Smooth muscle cell (in vitro differentiated cells): ENCODE data around the gene TRAF5. TPM values are rescaled to one million over a fixed set of nuclear protein-coding genes. Genes with fewer than 3 reads are reported as not detected.

Source experiments
- DNase-seq: peaks from one replicate; lab custom pipeline; 2025; ENCODE audit not compliant: unreplicated experiment; lab: John Stamatoyannopoulos, UW
- H2AFZ ChIP-seq: fragments of 200-600 bp; sonication (generic); 2 replicates; pipeline ENCODE4 v1.6.0; 2016; ENCODE audit warnings: antibody characterized with exemption, low read depth, mild to moderate bottlenecking
- H3F3A ChIP-seq: fragments of 200-600 bp; sonication (generic); 2 replicates; pipeline ENCODE4 v1.6.0; 2017; ENCODE audit warnings: antibody characterized with exemption, low read depth
- H3K27ac ChIP-seq: fragments of 200-600 bp; sonication (generic); 2 replicates; pipeline ENCODE4 v1.5.1; 2016; ENCODE audit warnings: low read depth, mild to moderate bottlenecking
- H3K27me3 ChIP-seq: fragments of 200-600 bp; sonication (generic); 2 replicates; pipeline ENCODE4 v1.6.1; 2016; ENCODE audit warnings: low read depth, mild to moderate bottlenecking
- H3K36me3 ChIP-seq: fragments of 200-600 bp; sonication (generic); 2 replicates; pipeline ENCODE4 v1.5.1; 2016; ENCODE audit warnings: low read depth
- H3K4me1 ChIP-seq: fragments of 200-600 bp; sonication (generic); 2 replicates; pipeline ENCODE4 v1.5.1; 2016; ENCODE audit warnings: low read depth
- H3K4me2 ChIP-seq: fragments of 200-600 bp; sonication (generic); 2 replicates; pipeline ENCODE4 v1.6.0; 2016; ENCODE audit warnings: mild to moderate bottlenecking
- H3K4me3 ChIP-seq: fragments of 200-600 bp; sonication (generic); 2 replicates; pipeline ENCODE4 v1.5.1; 2016; ENCODE audit warnings: mild to moderate bottlenecking
- H3K79me2 ChIP-seq: fragments of 200-600 bp; sonication (generic); 2 replicates; pipeline ENCODE4 v1.6.0; 2016; ENCODE audit warnings: low read depth, mild to moderate bottlenecking
- H3K9ac ChIP-seq: fragments of 200-600 bp; sonication (generic); 2 replicates; pipeline ENCODE4 v1.6.0; 2016; ENCODE audit warnings: low read depth
- H3K9me3 ChIP-seq: fragments of 200-600 bp; sonication (generic); replicated peaks from 2 replicates; pipeline ENCODE4 v1.5.1; 2016; ENCODE audit warnings: low read depth
- H4K20me1 ChIP-seq: fragments of 200-600 bp; sonication (generic); 2 replicates; pipeline ENCODE4 v1.6.0; 2016; ENCODE audit warnings: low read depth
- WGBS: methylation state at CpG from one replicate; pipeline ENCODE4 v1.1.7; 2016; ENCODE audit warnings: low lambda C conversion rate; 5-methylcytosine and 5-hydroxymethylcytosine counted together
- polyA plus RNA-seq: library from polyadenylated mRNA; unstranded; fragments of >200 nt; fragmentation: Nextera tagmentation; extraction: Ambion mirVana; gene quantifications from 2 replicates; pipeline ENCODE4 v1.2.1, GENCODE V29; 2016
- total RNA-seq: library from RNA; depleted of rRNA; stranded (reverse); fragments of >200 nt; gene quantifications from 2 replicates; pipeline ENCODE4 v1.2.3, GENCODE V29; 2014
- TF ChIP-seq, protein P1 (sequence below): fragments of 200-600 bp; sonication (generic); IDR thresholded peaks from 2 replicates; pipeline ENCODE4 v1.5.1; 2017; ENCODE audit warnings: borderline replicate concordance, mild to moderate bottlenecking, antibody characterized with exemption; ENCODE audit not compliant: insufficient read depth, poor library complexity, severe bottlenecking

Gene TRAF5
- total and polyA plus RNA-seq, 2 experiments from 2014 or later = 6.1 to 15.0 TPM

DNA sequence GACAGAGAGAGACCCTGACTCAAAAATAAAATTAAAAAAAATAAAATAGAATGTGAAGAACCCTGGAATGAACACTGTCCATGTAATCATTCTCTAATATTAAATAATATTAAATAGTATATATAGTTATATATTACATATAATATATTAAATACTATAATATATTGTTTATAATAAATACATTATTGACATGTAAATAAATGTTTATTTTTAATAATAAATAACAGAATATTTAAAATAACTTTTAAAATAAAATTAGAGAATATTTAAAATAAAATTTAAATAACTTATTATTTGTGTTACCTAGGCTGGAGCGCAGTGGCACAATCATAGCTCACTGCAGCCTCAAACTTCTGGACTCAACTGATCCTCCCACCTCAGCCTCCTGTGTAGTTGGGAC lies 32.1 kb downstream of the TRAF5 start:
- WGBS = 100% methylated on average over 1 of the region's 1 CpG
- Histone ChIP-seq H3K27me3 (no peaks in the 10 kb centered on the region), H3K4me3 (no peak overlapping the region), H3K4me2 (no peak overlapping the region), H3K4me1 (no peaks in the 10 kb centered on the region), H4K20me1 (peaks cover 21% of the 10 kb centered on the region), H3K9me3 (no peaks in the 10 kb centered on the region), H3K9ac (no peak overlapping the region), H3K79me2 (peaks cover 6% of the 10 kb centered on the region), H3F3A (no peaks in the 10 kb centered on the region), H2AFZ (no peak overlapping the region), H3K27ac (no peak overlapping the region), H3K36me3 (peaks cover 4% of the 10 kb centered on the region)
- TF ChIP-seq, protein P1, sequence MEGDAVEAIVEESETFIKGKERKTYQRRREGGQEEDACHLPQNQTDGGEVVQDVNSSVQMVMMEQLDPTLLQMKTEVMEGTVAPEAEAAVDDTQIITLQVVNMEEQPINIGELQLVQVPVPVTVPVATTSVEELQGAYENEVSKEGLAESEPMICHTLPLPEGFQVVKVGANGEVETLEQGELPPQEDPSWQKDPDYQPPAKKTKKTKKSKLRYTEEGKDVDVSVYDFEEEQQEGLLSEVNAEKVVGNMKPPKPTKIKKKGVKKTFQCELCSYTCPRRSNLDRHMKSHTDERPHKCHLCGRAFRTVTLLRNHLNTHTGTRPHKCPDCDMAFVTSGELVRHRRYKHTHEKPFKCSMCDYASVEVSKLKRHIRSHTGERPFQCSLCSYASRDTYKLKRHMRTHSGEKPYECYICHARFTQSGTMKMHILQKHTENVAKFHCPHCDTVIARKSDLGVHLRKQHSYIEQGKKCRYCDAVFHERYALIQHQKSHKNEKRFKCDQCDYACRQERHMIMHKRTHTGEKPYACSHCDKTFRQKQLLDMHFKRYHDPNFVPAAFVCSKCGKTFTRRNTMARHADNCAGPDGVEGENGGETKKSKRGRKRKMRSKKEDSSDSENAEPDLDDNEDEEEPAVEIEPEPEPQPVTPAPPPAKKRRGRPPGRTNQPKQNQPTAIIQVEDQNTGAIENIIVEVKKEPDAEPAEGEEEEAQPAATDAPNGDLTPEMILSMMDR = no peak
- DNase-seq = no peak

DNA sequence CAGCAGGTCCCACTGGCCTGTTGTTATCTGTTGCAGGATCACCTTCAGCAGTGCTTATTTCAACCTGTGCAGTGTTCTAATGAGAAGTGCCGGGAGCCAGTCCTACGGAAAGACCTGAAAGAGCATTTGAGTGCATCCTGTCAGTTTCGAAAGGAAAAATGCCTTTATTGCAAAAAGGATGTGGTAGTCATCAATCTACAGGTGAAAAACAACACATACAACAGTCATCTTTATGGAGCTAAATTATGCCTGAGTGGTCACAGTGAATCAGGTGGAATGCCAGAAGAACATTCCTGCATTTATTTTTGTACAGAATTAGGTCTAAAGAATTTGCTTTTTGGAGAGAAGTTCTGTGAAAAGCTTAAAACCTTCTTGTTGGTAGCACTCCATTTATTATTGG lies 33.2 kb downstream of the TRAF5 start:
- Histone ChIP-seq H3K27ac (no peak overlapping the region), H3K4me3 (no peak overlapping the region), H3K9ac (no peak overlapping the region), H3K27me3 (no peaks in the 10 kb centered on the region), H3F3A (no peaks in the 10 kb centered on the region), H3K36me3 (peaks cover 4% of the 10 kb centered on the region), H3K4me2 (no peak overlapping the region), H3K4me1 (no peaks in the 10 kb centered on the region), H3K79me2 (peaks cover under 1% of the 10 kb centered on the region), H3K9me3 (no peaks in the 10 kb centered on the region), H4K20me1 (peaks cover 20% of the 10 kb centered on the region), H2AFZ (no peak overlapping the region)
- TF ChIP-seq, protein P1 = no peak
- 76% methylated on average over 3 of the region's 3 CpGs for WGBS
- DNase-seq = no peak

DNA sequence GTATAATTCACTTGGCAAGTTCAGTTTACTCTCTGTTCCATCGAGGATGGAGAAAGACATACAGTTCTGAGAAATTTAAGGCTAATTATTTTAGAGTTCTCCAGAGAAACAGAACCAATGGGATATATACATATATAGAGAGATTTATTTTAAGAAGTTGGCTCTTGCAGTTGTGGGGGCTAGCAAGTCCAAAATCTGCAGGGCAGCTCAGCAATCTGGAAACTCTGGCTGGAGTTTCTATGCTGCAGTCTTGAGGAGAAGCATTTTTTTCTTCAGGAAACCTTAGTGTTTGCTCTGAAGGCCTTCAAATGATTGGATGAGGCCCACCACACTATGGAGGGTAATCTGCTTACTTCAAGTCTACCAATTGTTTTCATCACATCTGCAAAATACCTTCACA lies 34.6 kb downstream of the TRAF5 start:
- WGBS = 86% methylated on average over 1 of the region's 1 CpG

DNA sequence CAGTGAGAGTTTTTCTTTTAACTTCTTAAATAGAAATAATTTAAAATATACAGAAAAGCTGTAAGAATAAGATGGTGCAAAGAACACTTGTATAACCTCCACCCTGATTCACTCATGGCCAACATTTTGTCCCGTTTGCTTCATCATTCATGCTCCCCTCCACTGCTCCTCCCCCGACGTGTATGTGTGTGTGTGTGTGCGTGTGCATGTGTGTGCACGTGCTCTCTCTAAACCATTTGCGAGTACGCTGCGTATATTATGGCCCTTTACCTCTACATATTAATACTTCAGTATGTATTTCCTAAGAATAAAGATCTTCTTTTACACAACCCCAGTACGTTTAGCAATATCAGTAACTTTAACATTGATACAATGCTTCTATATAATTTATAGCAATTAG lies 43.0 kb downstream of the TRAF5 start:
- no peak for DNase-seq
- H3K9me3 ChIP-seq = no peaks in the 10 kb centered on the region
- TF ChIP-seq, protein P1 = no peak
- H4K20me1 ChIP-seq = no peaks in the 10 kb centered on the region
- no peak overlapping the region for H2AFZ ChIP-seq
- H3K4me2 ChIP-seq = no peak overlapping the region
- H3K4me3 ChIP-seq = no peak overlapping the region
- H3K4me1 ChIP-seq = no peaks in the 10 kb centered on the region
- H3F3A ChIP-seq = no peaks in the 10 kb centered on the region
- H3K79me2 ChIP-seq = no peaks in the 10 kb centered on the region
- H3K9ac ChIP-seq = no peak overlapping the region
- H3K36me3 ChIP-seq = peaks cover 4% of the 10 kb centered on the region
- H3K27ac ChIP-seq = no peak overlapping the region
- no peaks in the 10 kb centered on the region for H3K27me3 ChIP-seq
- WGBS = 93% methylated on average over 9 of the region's 9 CpGs

More for the DNA sequence above, 34.6 kb downstream of the TRAF5 start:
- H3K4me1 ChIP-seq = no peaks in the 10 kb centered on the region
- no peaks in the 10 kb centered on the region for H3F3A ChIP-seq
- no peak overlapping the region for H2AFZ ChIP-seq
- H3K4me3 ChIP-seq = no peak overlapping the region
- no peak overlapping the region for H3K27ac ChIP-seq
- TF ChIP-seq, protein P1 = no peak
- DNase-seq = no peak
- no peaks in the 10 kb centered on the region for H3K27me3 ChIP-seq
- H3K4me2 ChIP-seq = no peak overlapping the region
- H3K9me3 ChIP-seq = no peaks in the 10 kb centered on the region
- H3K9ac ChIP-seq = no peak overlapping the region
- no peaks in the 10 kb centered on the region for H3K79me2 ChIP-seq
- H3K36me3 ChIP-seq = peaks cover 4% of the 10 kb centered on the region
- H4K20me1 ChIP-seq = peaks cover 14% of the 10 kb centered on the region
